HG03460 (cell line): ENCODE data around the gene LHFPL5.

Source experiments
- ATAC-seq: cut with Tn5 transposase; IDR thresholded peaks from one replicate; pipeline ENCODE4 v1.9.1; 2021; ENCODE audit not compliant: unreplicated experiment

Gene LHFPL5

GRCh38 chr6:35850208-35850607, 45.1 kb downstream of the LHFPL5 start:
- no peak for ATAC-seq

- ATAC-seq, result no peak
Measured at GRCh38 chr6:35852994-35853393, 47.8 kb downstream of the LHFPL5 start.

- no peak for ATAC-seq
Measured at GRCh38 chr6:35856250-35856649, 51.1 kb downstream of the LHFPL5 start.

- no peak for ATAC-seq
Measured at GRCh38 chr6:35857853-35858252, 52.7 kb downstream of the LHFPL5 start.

- ATAC-seq, result no peak
Measured at GRCh38 chr6:35859367-35859766, 54.2 kb downstream of the LHFPL5 start.
